AG10803 (cell line): ENCODE results near the gene FARP2.

Source experiments
- DNase-seq: peaks from one replicate; pipeline ENCODE4 v3.0.0; 2010; ENCODE audit warnings: low read depth
- H3K4me3 ChIP-seq: 2 replicates; pipeline ENCODE4 v1.5.1; 2011; ENCODE audit warnings: mild to moderate bottlenecking, low read length, control low read depth
- CTCF ChIP-seq: conservative IDR thresholded peaks from 2 replicates; pipeline ENCODE4 v1.5.1; 2011; ENCODE audit warnings: mild to moderate bottlenecking, low read length, control low read depth, inconsistent platforms

FARP2 gene

GRCh38 chr2:241312082-241312481, 44.0 kb upstream of the FARP2 start:
- H3K4me3 ChIP-seq, result no peak overlapping the region
- no peak for TF ChIP-seq CTCF
- DNase-seq, result peak; percentile 76

GRCh38 chr2:241313543-241314095, 42.5 kb upstream of the FARP2 start:
- DNase-seq, result no peak
- H3K4me3 ChIP-seq, result peak overlapping the region; percentile 98
- TF ChIP-seq CTCF, result no peak

- peak; percentile 60 for DNase-seq
- no peak for TF ChIP-seq CTCF
Observed at GRCh38 chr2:241314226-241315092, 41.6 kb upstream of the FARP2 start.

GRCh38 chr2:241315093-241315878, 40.8 kb upstream of the FARP2 start, which contains the start of gene HDLBP:
TSS of gene HDLBP (minus strand) at chr2:241315672. CDS start at chr2:241266869, 48,803 bp downstream.
- TF ChIP-seq CTCF, result peak; percentile 27; the same call in 1 of the 2 replicates
- H3K4me3 ChIP-seq, result peak within 1 kb of the TSS; percentile 98
- peak; percentile 98 for DNase-seq

More at GRCh38 chr2:241314226-241315092, 41.6 kb upstream of the FARP2 start:
- H3K4me3 ChIP-seq, result peak overlapping the region; percentile 98

- TF ChIP-seq CTCF, result no peak
- DNase-seq, result peak; percentile 53
- H3K4me3 ChIP-seq, result peak within 1 kb of the TSS; percentile 98
Observed at GRCh38 chr2:241315879-241316631, 40.0 kb upstream of the FARP2 start, which contains the start of gene SEPTIN2. TSS of gene SEPTIN2 (plus strand) at chr2:241315925. CDS start at chr2:241324233, 8,308 bp downstream.

GRCh38 chr2:241316825-241317224, 39.3 kb upstream of the FARP2 start:
- peak overlapping the region; percentile 88 for H3K4me3 ChIP-seq
- TF ChIP-seq CTCF, result no peak
- no peak for DNase-seq
